ENCODE measurements around the gene GALNT17.

GALNT17 gene

DNA sequence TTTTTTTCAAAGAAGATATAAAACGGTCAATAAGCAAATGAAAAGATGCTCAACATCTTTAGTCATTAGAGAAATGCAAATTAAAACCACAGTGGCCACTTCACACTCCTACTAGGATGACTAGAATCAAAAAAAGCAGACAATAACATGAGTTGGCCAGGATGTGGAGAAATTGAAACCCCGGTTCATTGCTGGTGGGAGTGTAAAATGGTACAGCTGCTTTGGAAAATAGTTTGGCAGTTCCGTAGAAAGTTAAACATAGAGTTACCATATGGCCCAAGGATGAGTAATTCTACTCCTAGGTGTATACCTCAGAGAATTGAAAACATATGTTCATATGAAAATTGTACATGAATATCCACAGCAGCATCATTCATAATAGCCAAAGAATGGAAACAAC is 573.3 kb downstream of the GALNT17 start:
- no peak for TF ChIP-seq GATA3 (IDR thresholded peaks at IDR 0.05; ENCODE audit: low read depth, low read length)
- TF ChIP-seq GATA2 (IDR thresholded peaks at IDR 0.05; ENCODE audit: low read depth, low read length), result no peak

DNA sequence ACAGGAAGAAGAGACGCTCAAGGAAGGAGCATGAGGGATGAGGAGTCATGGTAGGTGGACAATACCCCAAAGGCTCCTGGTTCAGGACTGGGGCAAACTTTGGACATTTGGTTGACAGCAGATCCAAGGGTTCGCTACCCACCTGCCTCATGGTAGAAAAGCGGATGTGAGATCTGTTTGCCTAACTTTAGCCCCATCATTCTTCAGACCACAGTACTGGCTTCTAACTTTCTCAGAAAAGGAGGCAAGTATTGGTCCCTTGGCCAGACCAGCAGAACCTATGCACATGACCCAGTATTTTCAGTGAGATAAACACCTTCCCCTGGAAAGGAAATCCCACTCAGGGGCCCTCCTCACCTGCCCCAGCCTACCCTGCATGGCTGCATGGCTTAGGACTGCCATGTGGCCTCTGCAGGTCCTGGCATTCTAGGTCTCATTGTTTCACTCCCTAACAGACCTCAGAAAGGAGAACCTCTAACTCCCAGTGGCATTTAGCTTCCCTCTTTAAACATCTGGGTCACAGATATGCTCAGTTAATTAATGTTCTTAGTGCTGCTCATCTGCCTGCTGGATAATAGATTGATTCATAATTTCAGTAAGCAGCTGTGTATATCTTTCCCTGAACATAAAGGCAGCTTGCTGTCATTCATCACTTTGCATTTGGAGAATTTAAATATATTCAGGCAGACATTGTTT is 574.1 kb downstream of the GALNT17 start:
- no peak for TF ChIP-seq GATA2 (IDR thresholded peaks at IDR 0.05; ENCODE audit: low read depth, low read length)
- no peak for TF ChIP-seq GATA3 (IDR thresholded peaks at IDR 0.05; ENCODE audit: low read depth, low read length)

DNA sequence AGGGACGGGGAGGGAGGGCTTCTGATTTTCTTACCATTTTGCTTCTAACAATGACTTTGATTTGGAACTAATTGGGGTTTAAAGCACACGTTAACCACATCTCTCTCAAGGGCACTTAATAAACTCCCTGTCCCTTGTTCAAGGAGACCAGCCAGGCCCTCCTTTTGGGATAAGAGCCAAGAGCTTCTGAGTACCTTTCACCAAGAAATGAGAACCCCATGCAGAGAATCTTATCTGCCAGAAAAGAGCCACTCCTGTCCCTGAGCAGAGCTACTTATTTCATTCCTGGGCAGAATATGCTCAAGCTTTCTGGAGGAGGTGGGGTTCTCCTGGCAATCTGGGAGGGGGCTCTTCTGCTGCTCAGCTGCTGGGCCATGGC is 574.6 kb downstream of the GALNT17 start:
- TF ChIP-seq GATA2 (IDR thresholded peaks at IDR 0.05; ENCODE audit: low read depth, low read length) (no peak), GATA3 (IDR thresholded peaks at IDR 0.05; ENCODE audit: low read depth, low read length) (no peak)

DNA sequence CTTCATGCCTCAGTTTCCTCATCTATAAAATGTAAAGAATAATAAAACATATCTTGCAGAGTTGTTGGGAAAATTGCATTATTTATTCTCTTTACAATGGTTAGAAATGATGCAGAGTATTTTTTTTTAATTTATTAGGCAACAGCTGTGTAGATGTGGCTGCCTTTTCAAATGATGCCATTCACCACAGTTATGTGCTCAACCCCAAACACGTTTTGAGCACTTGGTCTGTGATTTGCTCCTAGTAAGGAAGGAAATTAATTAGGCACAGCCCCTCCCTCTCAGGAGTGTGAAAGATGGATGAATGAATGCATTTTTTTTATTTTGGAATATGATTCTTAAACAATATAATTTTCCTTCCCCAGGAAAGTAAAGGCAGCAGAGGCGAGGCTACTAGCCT is 575.1 kb downstream of the GALNT17 start:
- TF ChIP-seq GATA2 (IDR thresholded peaks at IDR 0.05; ENCODE audit: low read depth, low read length), result no peak
- TF ChIP-seq GATA3 (IDR thresholded peaks at IDR 0.05; ENCODE audit: low read depth, low read length), result no peak

DNA sequence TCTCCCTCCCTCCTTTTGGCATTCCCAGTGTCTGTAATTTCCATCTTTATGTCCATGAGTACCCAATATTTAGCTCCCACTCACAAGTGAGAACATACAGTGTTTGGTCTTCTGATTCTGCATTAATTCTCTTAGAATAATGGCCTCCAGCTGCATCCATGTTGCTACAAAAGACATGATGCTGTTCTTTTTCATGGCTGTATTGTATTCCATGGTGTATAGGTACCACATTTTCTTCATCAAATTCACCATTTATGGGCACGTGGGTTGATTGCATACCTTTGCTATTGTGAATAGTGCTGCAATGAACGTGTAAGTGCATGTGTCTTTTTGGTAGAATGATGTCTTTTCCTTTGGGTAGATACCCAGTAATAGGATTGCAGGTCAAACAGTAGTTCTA is 576.8 kb downstream of the GALNT17 start:
- TF ChIP-seq GATA2 (IDR thresholded peaks at IDR 0.05; ENCODE audit: low read depth, low read length), result no peak
- no peak for TF ChIP-seq GATA3 (IDR thresholded peaks at IDR 0.05; ENCODE audit: low read depth, low read length)

DNA sequence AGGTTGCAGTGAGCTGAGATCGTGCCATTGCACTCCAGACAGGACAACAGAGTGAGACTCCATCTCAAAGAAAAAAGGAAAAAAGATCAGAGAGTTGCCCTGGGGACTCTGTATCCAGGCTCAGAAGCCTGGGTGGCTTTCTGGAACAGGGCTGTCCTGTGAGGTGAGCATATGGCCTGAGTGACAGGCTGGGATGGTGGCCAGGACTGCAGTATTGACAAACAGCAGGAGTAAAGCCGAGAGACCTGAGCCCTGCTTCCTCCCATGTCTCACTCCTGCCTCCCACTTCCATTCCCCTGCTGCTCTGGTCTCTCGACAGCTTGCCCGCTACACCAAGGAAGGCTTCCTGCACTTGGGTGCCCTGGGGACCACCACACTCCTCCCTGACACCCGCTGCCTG is 578.5 kb downstream of the GALNT17 start:
- TF ChIP-seq GATA2 (IDR thresholded peaks at IDR 0.05; ENCODE audit: low read depth, low read length), result no peak
- TF ChIP-seq GATA3 (IDR thresholded peaks at IDR 0.05; ENCODE audit: low read depth, low read length), result no peak

DNA sequence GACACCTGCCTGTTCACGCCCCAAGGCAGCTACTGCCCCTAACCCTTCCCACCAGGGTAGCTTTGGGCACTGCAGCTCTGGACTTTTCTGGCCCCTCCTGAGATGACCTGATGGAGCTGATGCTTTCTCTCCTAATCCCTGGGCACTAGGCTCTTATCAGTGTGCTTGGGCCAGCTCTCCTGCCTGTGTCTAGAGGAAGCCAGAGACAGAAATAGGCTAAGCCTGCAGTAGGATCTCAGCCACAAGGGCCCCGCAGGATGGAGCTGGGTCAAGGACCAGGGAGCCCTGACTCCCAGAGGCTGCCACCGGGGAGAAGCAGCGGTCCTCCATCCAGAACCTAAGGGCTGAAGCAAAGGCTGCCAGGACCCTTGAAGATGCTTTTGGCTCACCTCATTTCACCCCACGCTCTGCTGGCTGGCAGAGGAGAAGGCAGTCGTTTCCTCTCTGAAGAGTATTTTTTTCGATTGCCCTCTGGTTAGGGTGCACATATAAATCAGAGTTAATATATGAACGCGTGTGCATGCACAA is 580.8 kb downstream of the GALNT17 start:
- TF ChIP-seq GATA3 (IDR thresholded peaks at IDR 0.05; ENCODE audit: low read depth, low read length) (no peak), GATA2 (IDR thresholded peaks at IDR 0.05; ENCODE audit: low read depth, low read length) (no peak)

DNA sequence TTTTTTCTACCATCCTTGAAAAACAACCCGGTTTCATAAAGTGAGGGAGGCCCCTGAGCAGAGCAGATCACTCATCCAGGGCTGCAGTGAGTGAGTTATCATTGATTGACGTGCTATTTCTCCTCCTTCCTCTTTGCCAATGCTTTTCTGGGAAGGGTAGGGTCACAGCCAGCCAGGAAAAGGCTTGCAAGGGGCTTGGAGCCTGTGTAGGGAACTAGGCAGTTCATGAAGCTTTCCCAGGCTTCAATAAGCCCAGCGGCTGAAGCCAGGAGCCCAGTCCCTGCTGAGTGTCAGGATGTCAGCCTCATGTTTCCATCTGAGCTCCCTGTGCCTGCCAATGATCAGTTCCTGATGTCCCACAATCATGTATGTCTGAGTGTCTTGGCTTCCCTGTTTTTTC is 584.7 kb downstream of the GALNT17 start:
- TF ChIP-seq GATA2 (IDR thresholded peaks at IDR 0.05; ENCODE audit: low read depth, low read length) (no peak), GATA3 (IDR thresholded peaks at IDR 0.05; ENCODE audit: low read depth, low read length) (no peak)

DNA sequence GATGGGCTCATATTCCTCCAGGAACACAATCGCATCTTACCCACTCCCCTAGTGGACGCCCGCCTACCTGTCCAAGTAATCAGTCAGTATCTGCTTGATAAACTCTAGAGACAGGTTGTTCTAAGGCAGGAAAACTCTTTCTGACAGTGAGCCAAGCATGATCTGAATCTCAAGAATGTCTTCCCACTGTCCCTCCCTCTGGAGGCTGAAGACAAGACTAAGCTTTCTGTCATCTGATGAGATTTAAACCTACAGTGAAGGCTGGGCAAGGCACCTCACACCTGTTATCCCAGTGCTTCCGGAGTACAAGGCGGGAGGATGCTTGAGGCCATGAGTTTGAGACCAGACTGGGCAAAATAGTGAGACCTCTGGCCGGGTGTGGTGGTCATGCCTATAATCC is 586.6 kb downstream of the GALNT17 start:
- no peak for TF ChIP-seq GATA3 (IDR thresholded peaks at IDR 0.05; ENCODE audit: low read depth, low read length)
- TF ChIP-seq GATA2 (IDR thresholded peaks at IDR 0.05; ENCODE audit: low read depth, low read length), result no peak

DNA sequence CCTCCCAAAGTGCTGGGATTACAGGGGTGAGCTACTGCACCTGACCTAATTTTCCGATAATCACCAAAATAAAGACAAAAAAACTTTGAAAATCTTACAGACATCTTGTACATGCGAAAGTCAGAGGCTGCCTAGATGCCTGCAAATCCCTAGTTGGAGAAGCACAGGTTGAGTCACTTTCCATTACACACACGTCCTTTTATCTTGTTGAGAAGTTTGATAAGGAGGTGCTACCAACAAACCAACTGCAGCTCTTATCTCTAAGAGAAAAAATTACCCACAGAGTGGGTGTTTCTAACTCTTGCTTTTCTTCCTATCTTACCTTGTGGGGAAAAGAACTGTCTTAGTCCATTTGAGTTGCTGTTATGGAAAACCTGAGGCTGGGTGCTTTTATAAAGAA is 589.8 kb downstream of the GALNT17 start:
- TF ChIP-seq GATA3 (IDR thresholded peaks at IDR 0.05; ENCODE audit: low read depth, low read length), result no peak
- TF ChIP-seq GATA2 (IDR thresholded peaks at IDR 0.05; ENCODE audit: low read depth, low read length), result no peak

DNA sequence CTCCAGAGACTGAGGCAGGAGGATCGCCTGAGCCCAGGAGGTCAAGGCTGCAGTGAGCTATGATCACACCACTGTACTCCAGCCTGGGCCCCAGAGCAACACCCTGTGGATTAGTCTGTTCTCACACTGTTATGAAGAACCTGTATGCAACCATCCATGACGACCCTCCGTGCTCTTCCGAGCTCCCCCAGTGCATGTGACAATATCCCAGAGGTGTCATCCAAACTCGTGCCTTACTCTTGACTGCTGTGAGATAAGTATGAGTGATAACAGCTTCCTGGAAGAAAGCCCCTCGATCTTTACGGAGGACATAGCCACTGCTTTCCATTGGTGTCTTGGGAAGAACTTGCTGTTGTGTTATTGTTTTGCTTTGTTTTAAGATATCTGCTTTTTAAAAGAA is 591.9 kb downstream of the GALNT17 start:
- TF ChIP-seq GATA2 (IDR thresholded peaks at IDR 0.05; ENCODE audit: low read depth, low read length) (no peak), GATA3 (IDR thresholded peaks at IDR 0.05; ENCODE audit: low read depth, low read length) (no peak)

DNA sequence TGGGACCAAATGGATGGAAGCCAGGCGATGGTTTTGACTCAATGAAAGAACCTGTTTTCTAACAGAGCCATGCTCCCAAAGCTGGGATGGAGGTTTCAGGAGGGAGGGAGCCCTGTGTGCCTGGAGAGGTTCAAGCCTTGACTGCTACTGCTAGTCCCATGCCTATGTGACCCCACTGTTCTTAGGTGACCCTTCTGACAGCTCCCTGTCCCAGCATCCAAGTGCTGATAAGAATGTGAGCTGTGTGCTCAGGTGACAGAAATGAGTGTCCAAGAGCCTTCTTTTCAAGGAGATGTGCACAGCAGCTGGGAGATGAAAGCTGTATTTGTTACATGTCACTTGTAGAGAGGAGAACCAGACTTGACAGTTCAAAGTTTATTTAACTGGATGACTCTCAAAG is 595.4 kb downstream of the GALNT17 start:
- no peak for TF ChIP-seq GATA2 (IDR thresholded peaks at IDR 0.05; ENCODE audit: low read depth, low read length)
- no peak for TF ChIP-seq GATA3 (IDR thresholded peaks at IDR 0.05; ENCODE audit: low read depth, low read length)

DNA sequence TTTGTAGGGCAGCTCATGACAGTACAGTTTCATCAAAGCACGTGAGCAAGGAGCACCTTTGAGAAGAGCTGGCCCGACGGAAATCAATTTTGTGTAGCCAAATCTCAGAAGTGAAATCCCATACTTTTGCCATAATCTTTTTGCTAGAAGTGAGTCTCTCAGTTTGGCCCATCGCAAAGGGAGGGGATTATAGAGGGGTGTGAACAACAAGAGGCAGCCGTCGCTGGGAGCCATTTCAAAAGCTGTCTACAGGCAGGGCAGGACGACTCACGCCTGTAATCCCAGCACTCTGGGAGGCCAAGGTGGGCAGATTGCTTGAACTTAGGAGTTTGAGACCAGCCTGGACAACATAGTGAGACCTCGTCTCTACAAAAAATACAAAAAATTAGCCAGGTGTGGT is 599.8 kb downstream of the GALNT17 start:
- no peak for TF ChIP-seq GATA2 (IDR thresholded peaks at IDR 0.05; ENCODE audit: low read depth, low read length)
- TF ChIP-seq GATA3 (IDR thresholded peaks at IDR 0.05; ENCODE audit: low read depth, low read length), result no peak

DNA sequence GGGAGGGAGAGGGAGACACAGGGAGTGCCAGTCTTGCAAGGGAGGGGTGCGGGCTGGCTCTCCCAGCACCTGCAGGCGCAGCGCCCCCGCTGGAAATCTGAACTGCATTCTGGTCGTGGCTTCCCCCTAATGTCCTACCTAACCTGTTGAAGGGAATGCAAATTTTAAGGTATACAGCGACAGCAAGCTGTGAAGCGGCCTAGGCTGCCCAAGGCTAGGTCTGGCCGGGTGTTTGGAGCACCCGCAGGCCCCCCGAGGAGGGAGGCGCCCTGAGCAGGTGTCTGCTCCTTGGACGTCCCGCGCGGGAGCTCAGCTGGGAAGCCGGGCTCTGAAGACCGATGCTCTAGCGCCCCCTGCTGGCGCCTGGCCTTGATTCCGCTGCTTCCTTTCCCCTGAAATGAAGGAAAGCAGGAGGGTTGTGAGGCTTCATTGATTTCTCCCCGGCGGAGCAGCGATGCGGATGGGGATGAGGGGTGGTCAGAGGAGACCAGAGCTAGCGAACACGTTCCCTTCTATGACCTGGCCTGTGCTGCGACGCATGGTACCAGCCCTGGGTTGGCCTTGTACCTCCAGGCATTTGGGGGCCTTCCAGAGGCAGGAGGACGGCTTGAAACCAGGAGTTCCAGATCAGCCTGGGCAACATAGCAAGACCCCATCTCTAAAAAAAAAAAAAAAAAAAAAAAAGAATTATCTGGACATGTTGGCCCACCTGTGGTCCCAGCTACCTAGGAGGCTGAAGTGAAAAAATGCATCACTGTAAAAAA is 601.3 kb downstream of the GALNT17 start:
- no peak for TF ChIP-seq GATA2 (IDR thresholded peaks at IDR 0.05; ENCODE audit: low read depth, low read length)
- no peak for TF ChIP-seq GATA3 (IDR thresholded peaks at IDR 0.05; ENCODE audit: low read depth, low read length)

DNA sequence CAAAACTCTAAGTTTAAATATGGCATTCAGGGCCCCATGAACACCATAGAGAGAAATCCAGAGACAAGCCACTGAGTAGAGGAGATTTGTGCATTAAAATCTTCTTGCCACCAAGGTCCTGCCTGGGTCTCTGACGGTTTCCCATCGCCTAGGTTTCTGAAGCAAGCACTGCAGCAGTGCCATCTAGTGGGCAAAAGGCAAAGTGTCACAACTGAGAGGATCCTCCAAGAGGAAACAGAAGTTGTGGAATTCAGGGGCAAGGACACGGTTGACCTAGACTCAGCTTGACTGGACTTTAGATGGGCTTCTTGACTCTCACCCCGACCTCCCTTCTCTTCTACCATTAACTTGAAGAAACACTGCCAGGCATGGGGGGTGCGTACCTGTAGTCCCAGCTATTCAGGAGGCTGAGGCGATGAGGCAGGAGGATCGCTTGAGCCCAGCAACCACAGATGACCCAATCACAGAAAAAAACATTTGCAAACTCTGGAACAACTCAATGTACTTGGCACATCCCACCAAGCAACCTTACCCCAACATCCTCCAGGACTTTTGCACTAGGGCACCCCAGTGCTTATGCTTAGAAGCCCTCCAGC is 604.1 kb downstream of the GALNT17 start:
- TF ChIP-seq GATA3 (IDR thresholded peaks at IDR 0.05; ENCODE audit: low read depth, low read length), result no peak
- no peak for TF ChIP-seq GATA2 (IDR thresholded peaks at IDR 0.05; ENCODE audit: low read depth, low read length)

Data from SH-SY5Y (cell line).